GM23248 (cell line): ENCODE results near the gene GTF2IRD1.
"Not testable (repeated sequence)": the region's sequence is repeated elsewhere in the genome, so short reads cannot be mapped to it uniquely, and the experiment has no call there.

Source experiments
- EZH2 ChIP-seq: fragments of 200-600 bp; sonication (generic); IDR thresholded peaks from 2 replicates; pipeline ENCODE4 v1.6.1; 2018; ENCODE audit warnings: antibody characterized with exemption, mild to moderate bottlenecking; ENCODE audit not compliant: insufficient read depth, poor library complexity, severe bottlenecking
- EZH2phosphoT487 ChIP-seq: fragments of 200-600 bp; sonication (generic); IDR thresholded peaks from 2 replicates; pipeline ENCODE4 v1.6.1; 2018; ENCODE audit warnings: antibody characterized with exemption, moderate library complexity, mild to moderate bottlenecking, low read depth; ENCODE audit not compliant: insufficient read depth

- TF ChIP-seq EZH2, EZH2phosphoT487: not testable (repeated sequence)
Observed at GRCh38 chr7:74437291-74437571, 16.5 kb upstream of the GTF2IRD1 start.
